GM18867 (cell line): Measurements from ENCODE around the gene HES7.

Experiments
- ATAC-seq: cut with Tn5 transposase; IDR thresholded peaks from one replicate; pipeline ENCODE4 v1.9.1; 2021; ENCODE audit warnings: mild to moderate bottlenecking, moderate library complexity; ENCODE audit not compliant: unreplicated experiment

The HES7 gene

DNA sequence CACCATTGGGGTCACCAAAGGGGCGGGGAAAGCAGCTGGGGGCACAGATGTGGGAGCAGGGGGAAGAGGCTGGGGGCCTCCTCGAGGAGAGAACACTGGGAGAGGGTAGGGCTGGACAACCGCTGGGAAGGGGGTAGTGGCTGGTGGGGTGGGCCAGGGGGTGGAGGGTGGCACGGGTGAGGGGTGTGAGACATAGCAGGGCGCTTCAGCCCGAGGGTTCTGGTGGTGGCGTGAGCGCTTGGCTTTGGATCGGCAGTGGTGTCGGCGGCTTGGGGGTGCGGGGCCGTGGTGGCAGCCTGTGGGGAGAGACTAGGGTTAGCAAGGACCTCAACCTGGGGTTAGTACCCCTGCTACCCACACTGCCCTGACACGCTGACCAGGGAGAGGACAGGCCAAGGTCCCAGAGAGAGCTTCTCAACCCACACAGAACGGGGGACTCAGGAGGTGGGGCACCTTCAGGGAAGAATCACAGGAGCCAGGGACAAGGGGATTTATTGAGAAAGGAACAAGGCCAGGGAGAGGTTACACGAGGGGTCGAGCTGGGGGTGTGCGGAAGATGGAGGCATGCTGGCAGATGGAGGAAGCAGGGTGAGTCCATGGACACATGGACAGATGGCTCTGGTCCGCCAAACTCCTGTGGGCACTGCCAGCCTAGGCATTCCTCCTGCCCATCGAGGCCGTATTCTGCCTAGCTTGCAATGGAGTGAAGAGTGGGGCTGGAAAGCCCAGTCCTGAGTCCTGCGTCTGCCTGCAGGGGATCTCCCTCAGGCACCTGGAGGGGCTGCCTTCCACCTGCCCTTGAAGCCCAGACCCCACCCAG lies 19.9 kb upstream of the HES7 start:
- ATAC-seq, result no peak

DNA sequence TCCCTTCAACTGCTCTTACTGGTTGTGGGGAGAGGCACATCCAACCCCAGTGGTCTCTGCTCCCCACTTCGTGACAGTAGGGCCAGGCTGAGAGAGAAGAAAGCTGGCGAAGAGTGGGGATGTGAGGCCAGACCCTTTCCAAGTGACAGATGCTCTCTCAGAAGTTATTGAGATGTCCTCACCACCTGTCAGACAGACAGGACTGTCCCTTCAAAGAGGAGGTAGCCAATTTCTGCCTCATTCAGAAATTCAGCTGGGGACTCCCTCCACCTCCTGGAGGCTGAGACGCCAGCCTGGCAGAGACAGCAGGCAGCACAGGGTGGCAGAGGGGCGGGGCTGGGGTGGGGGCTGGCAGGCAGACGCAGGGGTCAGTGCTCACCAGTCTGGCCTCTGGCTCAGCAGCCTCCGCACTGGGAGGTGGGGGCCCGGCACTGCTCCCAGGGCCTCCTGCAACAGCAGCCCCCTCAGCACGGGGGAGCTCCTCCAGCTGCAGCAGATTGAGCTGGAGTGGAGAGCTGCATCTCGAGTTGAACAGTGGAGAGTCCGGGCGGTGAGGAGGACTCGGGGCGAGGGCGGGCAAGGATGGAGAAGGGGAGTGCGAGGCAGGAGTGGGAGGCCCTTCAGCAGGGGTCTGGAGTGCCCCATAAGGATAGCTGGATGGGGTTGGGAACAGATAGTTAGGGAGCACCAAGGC lies 19.1 kb upstream of the HES7 start:
- no peak for ATAC-seq

DNA sequence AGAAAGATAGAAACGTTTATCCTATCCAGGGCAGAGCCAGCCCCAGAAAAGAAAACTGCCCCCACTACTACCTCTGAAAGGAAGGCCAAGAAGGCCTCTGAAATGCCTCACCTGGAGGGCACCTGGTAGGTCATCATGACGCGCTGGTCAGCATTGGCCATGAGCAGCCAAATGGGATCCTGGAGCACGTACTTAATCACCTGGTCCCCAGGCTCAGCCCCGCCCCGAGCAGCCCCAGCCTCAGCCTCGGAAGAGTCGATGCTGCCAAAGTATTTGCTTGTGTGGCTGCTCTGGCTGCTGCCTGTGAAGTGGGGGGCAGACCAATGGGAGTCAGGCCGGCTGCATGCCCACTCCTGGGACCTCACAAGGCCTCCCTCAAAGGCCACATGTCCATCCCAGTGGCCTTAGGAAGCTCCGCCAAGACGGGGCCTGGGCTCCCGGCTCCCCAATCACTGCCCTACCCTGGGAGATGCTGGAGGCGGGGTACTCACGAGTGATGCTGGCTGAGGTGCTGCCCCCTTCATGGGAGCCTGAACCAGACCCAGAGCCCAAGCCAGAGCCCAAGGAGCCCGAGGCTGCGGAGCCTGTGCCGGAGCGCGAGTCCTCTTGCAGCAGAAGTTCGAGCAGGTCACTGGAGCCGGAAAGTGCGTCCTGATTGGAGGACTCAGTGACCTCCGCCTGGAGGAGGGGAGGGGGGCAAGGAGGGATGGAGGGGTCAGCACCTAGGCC lies 18.4 kb upstream of the HES7 start:
- ATAC-seq, result no peak

DNA sequence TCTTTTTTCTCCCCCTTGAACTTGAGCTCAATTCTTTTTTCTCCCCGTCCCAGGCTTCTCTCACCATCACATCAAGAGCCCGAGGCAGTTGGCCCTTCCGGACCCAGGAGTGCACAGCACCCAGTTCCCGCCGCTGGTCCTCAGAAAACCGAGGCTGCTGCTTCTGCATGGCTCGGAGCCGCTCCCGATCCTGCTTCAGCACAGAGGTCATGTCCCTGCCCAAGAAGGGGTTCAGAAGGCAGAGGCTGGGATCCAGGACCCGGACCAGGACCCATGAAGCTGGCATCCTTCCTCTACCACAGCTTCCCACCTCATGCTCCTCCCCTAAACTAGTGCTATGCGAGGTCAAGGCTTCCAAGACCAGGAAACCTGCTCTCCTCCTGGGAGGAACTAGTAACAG lies 17.8 kb upstream of the HES7 start:
- ATAC-seq, result no peak

DNA sequence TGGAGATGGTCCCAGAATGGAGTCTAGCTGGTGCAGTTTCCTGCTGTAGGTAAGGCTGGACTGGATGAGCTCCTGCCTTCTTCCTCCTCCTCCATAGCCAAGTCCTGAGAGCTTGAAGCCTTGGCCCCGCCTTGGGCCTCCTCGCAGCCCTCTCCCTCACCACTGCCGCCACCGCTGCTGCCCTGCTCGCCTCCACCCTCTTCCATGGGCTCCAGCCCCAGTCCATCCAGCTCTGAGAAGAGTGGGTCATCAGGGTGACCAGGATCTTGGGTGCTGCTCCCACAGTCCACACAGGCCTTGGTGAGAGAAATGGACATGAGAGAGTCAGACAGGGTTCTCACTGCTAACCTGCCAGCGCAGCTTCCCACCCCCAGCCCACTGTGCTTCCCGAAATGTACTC lies 17.1 kb upstream of the HES7 start:
- ATAC-seq, result no peak

DNA sequence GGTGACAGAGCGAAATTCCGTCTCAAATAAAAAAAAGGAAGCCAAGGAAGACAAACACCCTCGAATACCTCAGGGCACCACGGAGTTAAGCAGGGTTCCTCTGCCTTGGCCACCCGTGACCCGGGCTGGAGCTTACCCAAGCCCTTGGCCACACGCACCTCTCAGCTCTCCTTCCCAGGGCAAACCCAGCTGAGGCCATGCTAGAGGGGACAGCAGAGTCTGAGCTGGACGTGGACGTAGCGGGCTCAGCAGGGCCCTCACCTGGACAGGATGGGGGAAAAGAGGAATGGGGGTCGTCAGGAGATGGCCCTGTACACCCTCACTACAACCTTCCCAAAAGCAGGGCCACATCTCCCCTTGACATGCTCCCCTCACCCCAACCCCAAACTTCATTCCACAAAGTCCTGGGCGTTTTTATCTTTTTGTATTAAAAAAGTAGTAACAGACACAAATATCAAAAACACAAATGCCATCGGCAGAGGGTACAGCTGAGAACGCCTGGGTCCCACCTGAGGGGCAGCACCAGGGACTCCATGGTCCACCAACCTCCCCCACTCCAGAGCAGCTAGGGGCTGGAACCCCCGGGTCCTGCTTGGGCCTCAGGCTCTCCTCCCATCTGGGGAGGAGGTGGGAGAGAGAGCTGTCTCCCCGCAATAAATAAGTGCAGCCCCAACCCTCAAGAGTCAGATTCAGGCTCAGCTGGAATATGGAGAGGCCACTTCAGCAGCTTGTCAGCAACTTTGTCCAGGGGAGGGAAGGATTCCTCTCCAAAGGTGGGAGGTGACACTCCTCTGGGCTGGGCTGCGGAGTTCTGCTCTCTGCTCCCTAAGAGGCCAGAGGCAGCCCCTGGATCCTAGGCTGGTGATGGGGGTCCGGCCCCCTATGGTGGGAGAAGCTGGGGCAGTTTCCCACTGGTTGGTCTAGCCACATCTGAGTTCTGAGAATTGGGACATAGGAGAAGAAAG lies 16.4 kb upstream of the HES7 start:
- ATAC-seq, result no peak

DNA sequence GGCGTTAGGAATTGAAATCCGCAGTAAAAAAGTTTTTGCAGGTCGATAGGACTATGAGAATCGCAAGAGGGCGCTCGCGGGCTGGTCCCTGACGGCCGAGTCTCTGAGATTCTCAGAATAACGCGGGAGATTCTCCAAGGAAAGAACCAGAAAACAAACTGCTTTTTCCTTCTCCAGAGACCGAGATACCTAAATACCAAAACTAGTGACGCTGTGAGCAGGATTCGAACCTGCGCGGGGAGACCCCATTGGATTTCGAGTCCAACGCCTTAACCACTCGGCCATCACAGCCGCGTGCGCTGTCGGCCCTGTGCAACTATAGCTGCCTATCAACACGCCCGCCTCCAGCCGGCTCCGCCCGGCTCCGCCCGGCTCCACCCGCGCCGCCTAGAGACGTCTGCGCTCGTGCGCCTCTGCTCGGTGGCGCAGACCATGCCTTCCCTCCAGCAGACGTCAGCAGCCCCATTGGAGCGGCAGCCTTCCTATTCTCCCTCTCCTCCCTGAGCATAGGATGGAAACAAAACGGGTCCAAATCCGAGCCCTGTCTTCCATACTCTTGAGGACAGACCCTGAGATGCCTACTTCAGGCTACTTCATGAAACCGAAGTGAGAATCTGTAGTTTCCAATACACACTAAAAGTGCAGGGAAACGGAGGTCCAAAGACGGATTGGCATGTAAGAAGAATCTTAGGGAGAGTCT lies 14.9 kb upstream of the HES7 start:
- peak; percentile 81 for ATAC-seq

DNA sequence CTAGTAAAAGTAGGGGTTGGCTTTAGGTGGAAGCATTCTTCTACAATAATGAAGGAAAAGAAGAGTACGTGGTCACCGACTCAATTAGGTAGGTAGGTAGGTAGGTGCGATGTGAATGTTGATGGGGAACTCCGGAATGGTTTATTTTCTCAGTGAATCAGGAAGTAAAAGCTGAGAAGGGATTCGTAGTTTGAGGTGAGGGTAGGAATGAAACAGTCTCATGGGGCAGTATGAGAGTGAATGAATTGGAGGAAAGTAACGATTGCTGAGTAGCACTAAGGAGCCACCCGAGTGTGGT lies 14.4 kb upstream of the HES7 start:
- no peak for ATAC-seq

DNA sequence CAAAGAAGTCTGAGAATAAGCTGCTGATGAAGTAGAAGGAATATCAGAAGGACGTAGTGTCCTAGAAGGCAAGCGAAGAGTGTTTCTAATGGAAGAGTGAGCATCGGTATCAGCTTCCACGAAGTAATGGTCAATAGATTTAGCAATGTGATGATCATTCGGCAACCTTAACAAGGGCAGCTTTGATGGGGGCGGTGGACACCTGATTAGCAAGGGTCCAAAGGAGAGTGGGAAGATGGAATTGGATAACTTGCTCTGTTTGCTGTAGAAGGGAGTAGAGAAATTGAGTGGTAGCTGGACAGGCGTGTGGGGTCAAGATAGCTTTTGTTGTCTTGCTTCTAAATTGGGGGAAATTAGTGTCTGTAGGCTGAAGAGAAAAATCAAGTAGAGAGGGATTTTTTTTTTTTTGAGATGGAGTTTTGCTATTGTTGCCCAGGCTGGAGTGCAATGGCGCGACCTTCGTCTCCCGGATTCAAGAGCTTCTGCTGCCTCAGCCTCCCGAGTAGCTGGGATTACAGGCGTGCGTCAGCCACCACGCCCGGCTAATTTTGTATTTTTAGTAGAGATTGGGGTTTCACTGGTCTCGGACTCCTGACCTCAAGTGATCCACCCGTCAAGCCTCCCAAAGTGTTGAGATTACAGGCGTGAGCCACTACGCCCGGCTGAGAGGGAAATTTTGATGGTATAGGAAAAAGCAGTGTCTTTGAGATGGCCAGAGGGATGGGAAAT lies 13.9 kb upstream of the HES7 start:
- no peak for ATAC-seq

DNA sequence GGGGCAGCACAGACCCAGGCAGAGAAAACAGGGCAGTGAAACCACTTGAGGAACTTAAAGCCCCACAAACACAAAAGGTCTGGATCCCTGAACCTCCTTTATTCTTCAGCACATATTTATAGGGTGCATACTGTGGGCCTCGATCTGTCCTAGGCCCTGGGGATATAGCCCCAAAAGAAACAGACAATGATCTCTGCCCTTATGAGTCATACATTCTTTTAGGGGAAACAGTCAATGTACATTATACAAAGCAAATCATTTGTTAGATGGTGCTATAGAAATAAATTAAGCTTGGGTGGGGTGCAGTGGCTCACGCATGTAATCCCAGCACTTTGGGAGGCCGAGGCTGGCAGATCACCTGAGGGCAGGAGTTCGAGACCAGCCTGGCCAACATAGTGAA lies 10.0 kb upstream of the HES7 start:
- no peak for ATAC-seq

DNA sequence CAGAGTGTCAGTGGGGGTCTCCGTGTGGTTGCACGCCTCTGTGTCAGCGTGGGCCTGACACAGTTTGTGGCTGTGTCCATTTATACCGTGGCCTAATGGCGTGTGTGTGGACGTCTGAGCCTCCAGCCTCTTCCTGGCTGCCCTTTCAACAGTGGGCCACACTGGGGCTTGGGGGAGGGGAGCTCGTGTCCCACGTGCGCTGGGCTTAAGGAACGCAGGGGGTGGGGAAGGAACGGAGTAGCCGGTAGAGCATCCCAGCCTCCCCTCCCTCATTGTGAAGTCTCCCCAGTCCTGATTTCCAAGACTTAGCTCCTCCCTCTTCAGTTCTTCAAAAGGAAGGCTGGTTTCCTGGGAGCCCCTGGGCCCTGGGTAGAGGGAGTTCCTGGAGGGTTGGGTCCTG lies 9.5 kb upstream of the HES7 start:
- ATAC-seq, result no peak

DNA sequence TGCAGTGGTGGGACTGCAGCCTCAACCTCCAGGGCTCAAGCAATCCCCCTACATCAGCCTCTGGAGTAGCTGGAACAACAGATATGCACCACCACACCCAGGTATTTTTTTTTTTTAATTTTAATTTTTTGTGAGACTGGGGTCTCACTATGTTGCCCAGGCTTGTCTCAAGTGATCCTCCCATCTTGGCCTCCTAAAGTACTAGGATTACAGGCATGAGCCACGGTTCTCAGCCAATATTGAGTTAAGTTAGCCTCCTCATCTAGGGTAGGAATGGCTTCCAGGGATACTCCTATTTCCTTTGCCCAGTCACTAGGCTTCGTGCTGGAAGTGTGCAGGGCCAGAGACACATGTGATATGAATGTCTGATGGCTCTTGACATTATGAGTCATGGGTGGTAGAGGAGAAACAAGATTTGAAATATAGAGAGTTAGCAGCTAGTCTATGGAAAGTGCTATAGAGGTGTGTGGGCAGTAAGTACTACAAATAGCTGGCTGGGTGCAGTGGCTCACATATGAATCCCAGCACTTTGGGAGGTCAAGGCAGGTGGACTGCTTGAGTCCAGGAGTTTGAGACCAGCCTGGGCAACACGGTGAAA lies 8.0 kb upstream of the HES7 start:
- ATAC-seq, result no peak

DNA sequence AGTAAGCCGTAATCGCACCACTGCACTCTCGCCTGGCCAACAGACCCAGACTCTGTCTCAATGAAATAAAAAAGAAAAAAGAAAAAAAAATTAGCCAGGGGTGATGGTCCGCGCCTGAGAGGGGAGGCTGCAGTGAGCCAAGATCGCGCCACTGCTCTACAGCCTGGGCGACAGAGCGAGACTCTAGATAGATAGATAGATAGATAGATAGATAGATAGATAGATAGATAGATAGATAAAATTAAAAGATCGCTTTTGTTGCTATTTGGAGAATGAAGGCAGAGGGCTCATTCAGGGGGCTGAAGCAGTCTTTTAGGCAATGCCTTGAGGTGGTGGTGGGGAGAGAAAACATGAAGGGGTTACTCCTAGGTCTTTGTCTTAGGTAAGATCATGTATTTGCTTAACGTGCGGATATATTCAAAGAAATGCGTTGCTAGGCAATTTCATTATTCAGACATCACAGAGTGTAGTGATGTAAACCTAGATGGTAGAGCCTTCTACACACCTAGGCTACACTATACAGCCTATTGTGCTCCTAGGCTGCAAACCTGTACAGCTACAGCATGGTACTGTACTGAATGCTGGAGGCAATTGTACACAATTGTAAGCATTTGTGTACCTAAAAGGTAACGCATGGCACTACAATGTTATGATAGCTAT lies 4.3 kb upstream of the HES7 start:
- no peak for ATAC-seq

DNA sequence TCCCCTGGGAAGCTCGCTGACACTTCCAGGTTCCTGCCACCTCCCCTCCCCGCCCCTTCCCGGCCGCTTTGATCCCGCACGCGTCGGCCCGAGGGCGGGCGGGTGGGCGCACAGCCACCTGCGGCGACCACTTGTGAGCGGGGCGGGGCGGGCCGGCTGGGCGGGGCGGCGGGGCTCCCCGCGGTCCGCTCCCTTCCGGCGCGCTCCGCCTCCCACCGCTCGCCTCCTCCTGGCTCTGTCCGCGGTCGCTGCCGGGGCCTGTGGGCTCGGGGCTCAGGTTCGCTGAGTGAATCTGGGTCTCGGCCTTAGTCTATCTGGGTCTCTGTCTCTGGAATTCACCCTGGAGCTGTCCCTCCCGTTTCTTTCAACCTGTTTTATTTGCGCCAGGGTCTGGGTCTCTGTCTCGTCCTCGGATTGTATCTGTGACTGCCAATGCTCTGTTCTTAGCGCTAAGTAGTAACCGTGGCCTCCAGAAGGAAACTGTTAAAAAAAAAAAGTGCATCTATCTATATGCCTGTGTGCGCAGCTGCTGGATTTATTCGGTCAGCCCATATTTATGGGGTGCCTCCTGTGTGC lies 2.7 kb upstream of the HES7 start:
- ATAC-seq, result no peak

DNA sequence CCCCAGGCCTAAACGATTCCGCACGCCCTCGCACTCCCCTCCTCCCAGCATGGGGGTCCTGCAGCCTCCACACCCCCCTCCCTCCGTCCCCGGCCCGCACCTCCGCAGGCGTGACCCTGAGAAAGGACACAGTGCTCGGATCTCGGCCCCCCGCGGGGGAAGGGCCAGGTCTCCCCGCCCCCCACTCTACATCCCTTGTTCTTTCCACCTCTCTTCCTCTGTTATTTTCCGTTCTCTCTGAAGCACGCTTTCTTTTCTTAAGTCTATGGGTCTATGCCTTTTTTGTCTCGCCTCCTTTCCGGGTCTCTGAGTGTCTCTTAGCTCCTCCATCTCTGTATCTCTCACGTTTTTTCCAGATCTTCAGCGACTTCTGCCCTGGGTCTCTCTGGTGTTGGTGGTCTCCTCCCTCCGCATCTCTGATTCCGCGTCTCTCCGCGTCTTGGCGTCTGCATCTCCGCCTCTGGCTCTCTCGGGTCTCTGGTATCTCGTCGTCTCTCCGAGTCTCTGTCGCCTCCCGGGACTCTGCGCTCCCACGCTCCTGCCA lies 2.1 kb upstream of the HES7 start:
- ATAC-seq, result no peak

DNA sequence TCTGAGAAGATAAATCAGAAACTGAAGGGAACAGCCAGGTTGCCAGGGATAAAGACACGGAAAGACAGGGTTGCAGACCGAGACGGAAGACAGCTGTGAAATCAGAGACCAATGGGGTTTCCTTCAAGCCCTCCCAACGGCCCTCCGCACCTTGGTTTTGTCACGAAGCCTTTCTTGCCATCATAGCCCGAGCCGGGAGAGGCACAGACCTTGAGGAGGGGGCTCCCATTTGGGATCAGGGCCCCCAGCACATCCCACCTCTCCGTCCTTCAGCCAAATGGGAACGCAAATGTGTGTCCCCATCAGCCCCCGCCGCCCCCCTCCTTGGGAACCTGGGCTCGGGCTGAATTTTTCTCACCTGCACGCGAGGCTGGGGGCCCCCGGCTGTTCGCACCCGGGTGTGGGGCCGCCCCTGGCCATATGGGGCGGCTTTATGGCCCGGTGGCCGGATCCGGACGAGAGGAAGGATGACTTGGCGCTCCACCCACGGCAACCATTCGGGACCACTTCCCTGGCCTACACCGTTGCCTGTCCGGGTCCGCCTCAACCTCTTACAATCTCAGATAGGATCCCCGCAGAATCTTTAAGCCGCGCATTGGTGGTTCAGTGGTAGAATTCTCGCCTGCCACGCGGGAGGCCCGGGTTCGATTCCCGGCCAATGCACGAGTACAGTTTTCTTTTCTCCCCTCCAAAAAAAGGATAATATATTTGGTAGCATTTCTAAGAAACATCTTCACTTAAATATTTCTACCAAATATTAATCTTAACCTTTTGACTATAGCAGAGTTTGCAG lies 1.4 kb upstream of the HES7 start:
- no peak for ATAC-seq
